K562 (cell line): ENCODE measurements around the gene TJAP1. TPM values are rescaled to one million over a fixed set of nuclear protein-coding genes. Genes with fewer than 3 reads are reported as not detected.

Experiments used
- ATAC-seq: fragments of 200-7000 bp; cut with Tn5 transposase; 3 replicates; pipeline ENCODE4 v1.9.1; 2020; ENCODE audit warnings: moderate library complexity
- BruUV-seq: library from RNA; stranded (reverse); fragments of 400-500 nt; replicated peaks from 2 replicates; lab custom pipeline; 2021; lab: Mats Ljungman, UMichigan
- CTCF ChIA-PET: fragments of 300-600 bp; formaldehyde crosslinking; extraction: SDS; loops from one replicate; lab custom pipeline; 2021; ENCODE audit warnings: low intra/inter-chr PET ratio; lab: Yijun Ruan, JAX
- POLR2A ChIA-PET: fragments of 300-600, 350-650 bp; sonication (Branson Sonifier 250); formaldehyde crosslinking; extraction: SDS; loops from one replicate; lab custom pipeline; 2021; ENCODE audit warnings: antibody characterized with exemption, inconsistent platforms; lab: Yijun Ruan, JAX
- DNase-seq, 4 experiments: peaks; one replicate each; pipeline versions ENCODE4 v3.0.0 to v3.0.0-alpha.2; 2011 to 2018; ENCODE audit warnings: low spot score in 3 of 4, mixed read lengths in 3 of 4; ENCODE audit errors: extremely low read depth in 1 of 4
- FAIRE-seq: peaks from 2 replicates; lab custom pipeline; 2011; peaks lifted over from hg19 to GRCh38; lab: Jason Lieb, UNC
- H2AFZ ChIP-seq: 2 replicates; pipeline ENCODE4 v1.6.0; 2011; ENCODE audit warnings: low read depth, low read length, control low read depth, inconsistent platforms
- H3K27ac ChIP-seq: fragments of 200-600 bp; 3 replicates; pipeline ENCODE4 v1.8.0; 2011; ENCODE audit warnings: low read depth, mild to moderate bottlenecking, control low read depth, inconsistent platforms, low read length, moderate library complexity, mixed read lengths; ENCODE audit errors: extremely low read depth
- H3K27me3 ChIP-seq, 2 experiments: fragments of 300-600 bp in 1 of 2; 2 replicates in 1 of 2; 3 replicates in 1 of 2; pipeline versions ENCODE4 v1.6.0 to v1.8.0; 2011; ENCODE audit warnings: inconsistent platforms in 2 of 2, low read length in 2 of 2, mild to moderate bottlenecking in 1 of 2, mixed read lengths in 1 of 2, moderate library complexity in 1 of 2; ENCODE audit not compliant: control insufficient read depth in 2 of 2, insufficient read depth in 2 of 2
- H3K36me3 ChIP-seq: fragments of 300-600 bp; 3 replicates; pipeline ENCODE4 v1.8.0; 2011; ENCODE audit warnings: mild to moderate bottlenecking, low read length, inconsistent platforms; ENCODE audit not compliant: control insufficient read depth, insufficient read depth
- H3K4me1 ChIP-seq, 2 experiments: fragments of 200-600 bp in 1 of 2; replicated peaks in 1 of 2; 2 replicates in 1 of 2; 3 replicates in 1 of 2; pipeline versions ENCODE4 v1.5.1 to v1.8.0; 2011; ENCODE audit warnings: inconsistent platforms in 2 of 2, low read length in 2 of 2, mild to moderate bottlenecking in 1 of 2, mixed read lengths in 1 of 2, moderate library complexity in 1 of 2; ENCODE audit not compliant: control insufficient read depth in 2 of 2, insufficient read depth in 2 of 2
- H3K4me2 ChIP-seq: 2 replicates; pipeline ENCODE4 v1.6.1; 2011; ENCODE audit warnings: low read length, control low read depth, inconsistent platforms, mixed read lengths; ENCODE audit not compliant: insufficient read depth
- H3K4me3 ChIP-seq: fragments of 200-600 bp; sonication (generic), shearing (Covaris generic); 2 replicates; pipeline ENCODE4 v1.5.1; 2016; ENCODE audit warnings: control low read depth, inconsistent platforms
- H3K79me2 ChIP-seq: fragments of 200-600 bp; 3 replicates; pipeline ENCODE4 v1.8.0; 2011; ENCODE audit warnings: low read length, inconsistent platforms; ENCODE audit not compliant: control insufficient read depth, insufficient read depth
- H3K9ac ChIP-seq, 2 experiments: 2 replicates each; pipeline versions ENCODE4 v1.6.0 to v1.6.1; 2011; ENCODE audit warnings: low read depth in 2 of 2, low read length in 2 of 2, control low read depth in 1 of 2, inconsistent platforms in 1 of 2, mild to moderate bottlenecking in 1 of 2, mixed read lengths in 1 of 2; ENCODE audit not compliant: insufficient read depth in 1 of 2
- H3K9me1 ChIP-seq: one replicate; pipeline ENCODE4 v1.6.0; 2011; ENCODE audit warnings: inconsistent platforms, mild to moderate bottlenecking, low read length, moderate library complexity; ENCODE audit not compliant: control insufficient read depth, insufficient read depth
- H3K9me3 ChIP-seq: replicated peaks from 2 replicates; pipeline ENCODE4 v1.5.1; 2011; ENCODE audit warnings: low read depth, low read length, inconsistent platforms; ENCODE audit not compliant: control insufficient read depth, insufficient read depth
- H4K20me1 ChIP-seq: replicated peaks from 2 replicates; pipeline ENCODE4 v1.6.1; 2011; ENCODE audit warnings: low read length, inconsistent platforms, mixed read lengths; ENCODE audit not compliant: control insufficient read depth, insufficient read depth
- CEBPB ChIP-seq: fragments of 450-650 bp; IDR thresholded peaks from 2 replicates; pipeline ENCODE4 v1.6.1; 2016; ENCODE audit warnings: missing genetic modification characterization, missing compliant biosample characterization
- GATAD2A ChIP-seq: fragments of 450-650 bp; IDR thresholded peaks from 2 replicates; pipeline ENCODE4 v1.6.1; 2017
- NONO ChIP-seq, 2 experiments: fragments of 200-400 bp in 1 of 2; fragments of 450-650 bp in 1 of 2; formaldehyde crosslinking in 1 of 2; IDR thresholded peaks; 2 replicates each; pipeline ENCODE4 v1.6.1; 2017; ENCODE audit warnings: low read depth in 2 of 2, mild to moderate bottlenecking in 2 of 2, moderate library complexity in 2 of 2, low read length in 1 of 2
- PHB ChIP-seq: fragments of 250-450 bp; sonication (Bioruptor Pico); IDR thresholded peaks from 2 replicates; pipeline ENCODE4 v1.5.0; 2021
- SMAD4 ChIP-seq: fragments of 250-450 bp; sonication (Bioruptor Pico); conservative IDR thresholded peaks from 2 replicates; pipeline ENCODE4 v1.8.0; 2021; ENCODE audit warnings: inconsistent platforms, mild to moderate bottlenecking, moderate library complexity
- ZNF584 ChIP-seq: fragments of 200-800 bp; sonication (Bioruptor generic); IDR thresholded peaks from 2 replicates; pipeline ENCODE4 v1.6.1; 2016; ENCODE audit warnings: low read depth, mild to moderate bottlenecking, missing genetic modification characterization, missing compliant biosample characterization
- WGBS: fragments of 100-300 bp; shearing (Covaris generic); methylation state at CpG from one replicate; pipeline ENCODE4 v1.1.6; 2016; ENCODE audit warnings: low coverage, mixed read lengths; ENCODE audit not compliant: insufficient coverage; ENCODE audit errors: missing lambda C conversion rate; 5-methylcytosine and 5-hydroxymethylcytosine counted together
- in situ Hi-C: fragments of 300-500 bp; cut with MboI; formaldehyde crosslinking; loops from 4 replicates; pipeline ENCODE4 v1.15.0; 2018; ENCODE audit warnings: inconsistent platforms, mixed read lengths
- intact Hi-C: fragments of 100-400 bp; cut with micrococcal nuclease; formaldehyde crosslinking; loops from 2 replicates; pipeline ENCODE4 v1.14.2; 2022
- polyA plus RNA-seq, 8 experiments: library from polyadenylated mRNA; depleted of rRNA in 4 of 8; stranded (reverse) in 5 of 8; unstranded in 3 of 8; fragments of >200 nt; fragmentation: Nextera tagmentation in 2 of 8; fragmentation: Illumina TruSeq in 1 of 8; extraction: Ambion mirVana in 2 of 8; extraction: Trizol in 1 of 8; gene quantifications; 2 replicates each; pipeline versions ENCODE4 v1.2.1 to v1.2.3, GENCODE V29; 2011 to 2014; ENCODE audit warnings: inconsistent platforms in 1 of 8, missing spikeins in 1 of 8
- total RNA-seq, 7 experiments: library from RNA; depleted of rRNA in 6 of 7; stranded (reverse); fragments of >200 nt in 6 of 7; fragmentation: Illumina TruSeq in 2 of 7; extraction: Trizol in 2 of 7; gene quantifications; 2 replicates each; pipeline versions ENCODE4 v1.2.1 to v1.2.3, GENCODE V29; 2011 to 2021; ENCODE audit warnings: low replicate concordance in 1 of 7
- TF ChIP-seq, protein P1 (sequence below): IDR thresholded peaks from 2 replicates; pipeline ENCODE4 v1.6.1; 2011; ENCODE audit not compliant: insufficient read length; ENCODE audit errors: extremely low read depth
- TF ChIP-seq, protein P2 (sequence below): fragments of 450-650 bp; IDR thresholded peaks from 2 replicates; pipeline ENCODE4 v1.6.1; 2016; ENCODE audit warnings: mild to moderate bottlenecking, moderate library complexity

The TJAP1 gene
- total and polyA plus RNA-seq, 9 of the 15 experiments (the other 6 are each of a cell fraction or from before 2014, with no cell fraction given): 0.06 to 35.8 (median 16.2) TPM

DNA sequence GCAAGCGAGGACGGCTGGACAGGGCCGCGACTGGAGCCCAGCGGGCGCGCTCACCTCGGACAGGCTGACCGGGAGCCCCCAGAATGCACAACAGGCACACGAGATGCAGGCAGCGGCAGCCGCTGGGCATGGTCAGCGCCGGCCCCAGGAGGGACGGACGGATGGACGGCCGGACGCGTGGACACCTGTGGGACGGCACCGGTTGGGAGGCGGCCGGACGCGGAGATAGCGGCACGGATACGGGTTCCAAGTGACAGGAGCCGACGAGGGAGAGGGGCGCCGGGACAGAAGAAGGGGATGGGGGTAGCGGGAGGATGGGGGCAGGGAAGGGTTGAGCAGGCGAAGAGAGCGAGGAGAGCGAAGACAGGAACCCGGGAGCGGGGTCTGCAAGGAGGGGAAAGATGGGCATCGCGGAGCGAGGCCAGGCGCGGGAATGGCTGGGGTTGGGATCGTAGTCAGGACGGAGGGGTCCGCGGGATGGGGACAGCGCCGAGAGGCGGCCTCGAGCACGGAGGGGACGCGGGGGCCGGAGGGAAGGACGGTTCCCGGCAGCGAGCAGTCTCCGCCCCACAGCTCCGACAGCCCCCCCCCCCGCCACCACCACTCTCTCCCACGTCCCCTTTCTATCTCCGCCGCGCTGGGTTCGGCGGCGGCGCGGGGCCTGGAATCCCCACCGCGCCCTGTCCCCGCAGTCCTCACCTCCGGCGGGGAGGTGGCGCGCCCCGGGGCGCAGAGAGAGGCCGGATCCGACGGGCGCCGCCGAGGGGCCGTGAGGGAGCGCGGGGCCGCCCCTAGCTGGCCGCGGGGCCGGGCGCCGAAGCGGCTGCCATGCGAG lies 22.5 kb upstream of the TJAP1 start:
- no peaks in the 10 kb centered on the region; a peak in 1 of 5 replicates for H3K27me3 ChIP-seq
- FAIRE-seq: no peak
- intact Hi-C loops: loop anchor here (1.0 to 2.0 kb wide), 2 partner anchors 41 to 52 kb away; no protein-coding TSS in a partner anchor
- no peaks in the 10 kb centered on the region for H3K9me1 ChIP-seq
- ChIA-PET POLR2A (interaction anchor here (0.6 to 0.7 kb wide), 5 partner anchors 9 to 193 kb away, joined by 3 to 5 read pairs (median 4); no protein-coding TSS in a partner anchor), CTCF (interaction anchor here (0.6 to 1.7 kb wide), 5 partner anchors 41 to 52 kb away, joined by 3 to 13 read pairs (median 6); no protein-coding TSS in a partner anchor)
- peak; percentile 89 to 90 (median 90) for DNase-seq
- under 1% methylated on average over 50 of the region's 97 CpGs for WGBS
- peaks cover 0 to 18% of the 10 kb centered on the region in 2 experiments; a peak in 4 of 5 replicates for H3K4me1 ChIP-seq
- H3K4me2 ChIP-seq: peak overlapping the region; percentile 79
- peaks cover 11% of the 10 kb centered on the region; the same call in 1 of the 3 replicates for H3K36me3 ChIP-seq
- H3K9ac ChIP-seq: peak overlapping the region; percentile 21 to 91; a peak in 3 of 4 replicates
- H3K4me3 ChIP-seq: peak overlapping the region; percentile 53
- H3K79me2 ChIP-seq: no peaks in the 10 kb centered on the region
- peak overlapping the region; percentile 93 for H2AFZ ChIP-seq
- H4K20me1 ChIP-seq: no peaks in the 10 kb centered on the region
- H3K9me3 ChIP-seq: 0 out of 2 replicates have a peak, but pooled peaks cover 6% of the 10 kb centered on the region
- H3K27ac ChIP-seq: no peak overlapping the region
- in situ Hi-C loops: no loop called here
- BruUV-seq: no TSS peak
- peak; percentile 96 for ATAC-seq
- TF ChIP-seq CEBPB (tag) (no peak), SMAD4 (CRISPR knock-in tag) (0 out of 2 replicates have a peak, but pooled peaks have one; percentile 38), NONO (IDR thresholded peaks at IDR 0.05; ENCODE audit: low read depth in 2 of 2, low read length in 1 of 2) (peak in 1 of 2 experiments; percentile 79; a peak in 1 of 4 replicates), ZNF584 (no peak), GATAD2A (peak; percentile 65; the same call in 1 of the 2 replicates), PHB (CRISPR knock-in tag) (peak; percentile 76; the same call in 1 of the 2 replicates)
- TF ChIP-seq, protein P1, sequence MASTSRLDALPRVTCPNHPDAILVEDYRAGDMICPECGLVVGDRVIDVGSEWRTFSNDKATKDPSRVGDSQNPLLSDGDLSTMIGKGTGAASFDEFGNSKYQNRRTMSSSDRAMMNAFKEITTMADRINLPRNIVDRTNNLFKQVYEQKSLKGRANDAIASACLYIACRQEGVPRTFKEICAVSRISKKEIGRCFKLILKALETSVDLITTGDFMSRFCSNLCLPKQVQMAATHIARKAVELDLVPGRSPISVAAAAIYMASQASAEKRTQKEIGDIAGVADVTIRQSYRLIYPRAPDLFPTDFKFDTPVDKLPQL: no peak
- TF ChIP-seq, protein P2, sequence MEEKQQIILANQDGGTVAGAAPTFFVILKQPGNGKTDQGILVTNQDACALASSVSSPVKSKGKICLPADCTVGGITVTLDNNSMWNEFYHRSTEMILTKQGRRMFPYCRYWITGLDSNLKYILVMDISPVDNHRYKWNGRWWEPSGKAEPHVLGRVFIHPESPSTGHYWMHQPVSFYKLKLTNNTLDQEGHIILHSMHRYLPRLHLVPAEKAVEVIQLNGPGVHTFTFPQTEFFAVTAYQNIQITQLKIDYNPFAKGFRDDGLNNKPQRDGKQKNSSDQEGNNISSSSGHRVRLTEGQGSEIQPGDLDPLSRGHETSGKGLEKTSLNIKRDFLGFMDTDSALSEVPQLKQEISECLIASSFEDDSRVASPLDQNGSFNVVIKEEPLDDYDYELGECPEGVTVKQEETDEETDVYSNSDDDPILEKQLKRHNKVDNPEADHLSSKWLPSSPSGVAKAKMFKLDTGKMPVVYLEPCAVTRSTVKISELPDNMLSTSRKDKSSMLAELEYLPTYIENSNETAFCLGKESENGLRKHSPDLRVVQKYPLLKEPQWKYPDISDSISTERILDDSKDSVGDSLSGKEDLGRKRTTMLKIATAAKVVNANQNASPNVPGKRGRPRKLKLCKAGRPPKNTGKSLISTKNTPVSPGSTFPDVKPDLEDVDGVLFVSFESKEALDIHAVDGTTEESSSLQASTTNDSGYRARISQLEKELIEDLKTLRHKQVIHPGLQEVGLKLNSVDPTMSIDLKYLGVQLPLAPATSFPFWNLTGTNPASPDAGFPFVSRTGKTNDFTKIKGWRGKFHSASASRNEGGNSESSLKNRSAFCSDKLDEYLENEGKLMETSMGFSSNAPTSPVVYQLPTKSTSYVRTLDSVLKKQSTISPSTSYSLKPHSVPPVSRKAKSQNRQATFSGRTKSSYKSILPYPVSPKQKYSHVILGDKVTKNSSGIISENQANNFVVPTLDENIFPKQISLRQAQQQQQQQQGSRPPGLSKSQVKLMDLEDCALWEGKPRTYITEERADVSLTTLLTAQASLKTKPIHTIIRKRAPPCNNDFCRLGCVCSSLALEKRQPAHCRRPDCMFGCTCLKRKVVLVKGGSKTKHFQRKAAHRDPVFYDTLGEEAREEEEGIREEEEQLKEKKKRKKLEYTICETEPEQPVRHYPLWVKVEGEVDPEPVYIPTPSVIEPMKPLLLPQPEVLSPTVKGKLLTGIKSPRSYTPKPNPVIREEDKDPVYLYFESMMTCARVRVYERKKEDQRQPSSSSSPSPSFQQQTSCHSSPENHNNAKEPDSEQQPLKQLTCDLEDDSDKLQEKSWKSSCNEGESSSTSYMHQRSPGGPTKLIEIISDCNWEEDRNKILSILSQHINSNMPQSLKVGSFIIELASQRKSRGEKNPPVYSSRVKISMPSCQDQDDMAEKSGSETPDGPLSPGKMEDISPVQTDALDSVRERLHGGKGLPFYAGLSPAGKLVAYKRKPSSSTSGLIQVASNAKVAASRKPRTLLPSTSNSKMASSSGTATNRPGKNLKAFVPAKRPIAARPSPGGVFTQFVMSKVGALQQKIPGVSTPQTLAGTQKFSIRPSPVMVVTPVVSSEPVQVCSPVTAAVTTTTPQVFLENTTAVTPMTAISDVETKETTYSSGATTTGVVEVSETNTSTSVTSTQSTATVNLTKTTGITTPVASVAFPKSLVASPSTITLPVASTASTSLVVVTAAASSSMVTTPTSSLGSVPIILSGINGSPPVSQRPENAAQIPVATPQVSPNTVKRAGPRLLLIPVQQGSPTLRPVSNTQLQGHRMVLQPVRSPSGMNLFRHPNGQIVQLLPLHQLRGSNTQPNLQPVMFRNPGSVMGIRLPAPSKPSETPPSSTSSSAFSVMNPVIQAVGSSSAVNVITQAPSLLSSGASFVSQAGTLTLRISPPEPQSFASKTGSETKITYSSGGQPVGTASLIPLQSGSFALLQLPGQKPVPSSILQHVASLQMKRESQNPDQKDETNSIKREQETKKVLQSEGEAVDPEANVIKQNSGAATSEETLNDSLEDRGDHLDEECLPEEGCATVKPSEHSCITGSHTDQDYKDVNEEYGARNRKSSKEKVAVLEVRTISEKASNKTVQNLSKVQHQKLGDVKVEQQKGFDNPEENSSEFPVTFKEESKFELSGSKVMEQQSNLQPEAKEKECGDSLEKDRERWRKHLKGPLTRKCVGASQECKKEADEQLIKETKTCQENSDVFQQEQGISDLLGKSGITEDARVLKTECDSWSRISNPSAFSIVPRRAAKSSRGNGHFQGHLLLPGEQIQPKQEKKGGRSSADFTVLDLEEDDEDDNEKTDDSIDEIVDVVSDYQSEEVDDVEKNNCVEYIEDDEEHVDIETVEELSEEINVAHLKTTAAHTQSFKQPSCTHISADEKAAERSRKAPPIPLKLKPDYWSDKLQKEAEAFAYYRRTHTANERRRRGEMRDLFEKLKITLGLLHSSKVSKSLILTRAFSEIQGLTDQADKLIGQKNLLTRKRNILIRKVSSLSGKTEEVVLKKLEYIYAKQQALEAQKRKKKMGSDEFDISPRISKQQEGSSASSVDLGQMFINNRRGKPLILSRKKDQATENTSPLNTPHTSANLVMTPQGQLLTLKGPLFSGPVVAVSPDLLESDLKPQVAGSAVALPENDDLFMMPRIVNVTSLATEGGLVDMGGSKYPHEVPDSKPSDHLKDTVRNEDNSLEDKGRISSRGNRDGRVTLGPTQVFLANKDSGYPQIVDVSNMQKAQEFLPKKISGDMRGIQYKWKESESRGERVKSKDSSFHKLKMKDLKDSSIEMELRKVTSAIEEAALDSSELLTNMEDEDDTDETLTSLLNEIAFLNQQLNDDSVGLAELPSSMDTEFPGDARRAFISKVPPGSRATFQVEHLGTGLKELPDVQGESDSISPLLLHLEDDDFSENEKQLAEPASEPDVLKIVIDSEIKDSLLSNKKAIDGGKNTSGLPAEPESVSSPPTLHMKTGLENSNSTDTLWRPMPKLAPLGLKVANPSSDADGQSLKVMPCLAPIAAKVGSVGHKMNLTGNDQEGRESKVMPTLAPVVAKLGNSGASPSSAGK: peak; percentile 51; the same call in 1 of the 2 replicates
